ENCODE measurements around the gene ARHGEF4.
A peak's percentile ranks its signal among the peaks of the same experiment; 100 is the strongest.

Gene ARHGEF4, protein sequence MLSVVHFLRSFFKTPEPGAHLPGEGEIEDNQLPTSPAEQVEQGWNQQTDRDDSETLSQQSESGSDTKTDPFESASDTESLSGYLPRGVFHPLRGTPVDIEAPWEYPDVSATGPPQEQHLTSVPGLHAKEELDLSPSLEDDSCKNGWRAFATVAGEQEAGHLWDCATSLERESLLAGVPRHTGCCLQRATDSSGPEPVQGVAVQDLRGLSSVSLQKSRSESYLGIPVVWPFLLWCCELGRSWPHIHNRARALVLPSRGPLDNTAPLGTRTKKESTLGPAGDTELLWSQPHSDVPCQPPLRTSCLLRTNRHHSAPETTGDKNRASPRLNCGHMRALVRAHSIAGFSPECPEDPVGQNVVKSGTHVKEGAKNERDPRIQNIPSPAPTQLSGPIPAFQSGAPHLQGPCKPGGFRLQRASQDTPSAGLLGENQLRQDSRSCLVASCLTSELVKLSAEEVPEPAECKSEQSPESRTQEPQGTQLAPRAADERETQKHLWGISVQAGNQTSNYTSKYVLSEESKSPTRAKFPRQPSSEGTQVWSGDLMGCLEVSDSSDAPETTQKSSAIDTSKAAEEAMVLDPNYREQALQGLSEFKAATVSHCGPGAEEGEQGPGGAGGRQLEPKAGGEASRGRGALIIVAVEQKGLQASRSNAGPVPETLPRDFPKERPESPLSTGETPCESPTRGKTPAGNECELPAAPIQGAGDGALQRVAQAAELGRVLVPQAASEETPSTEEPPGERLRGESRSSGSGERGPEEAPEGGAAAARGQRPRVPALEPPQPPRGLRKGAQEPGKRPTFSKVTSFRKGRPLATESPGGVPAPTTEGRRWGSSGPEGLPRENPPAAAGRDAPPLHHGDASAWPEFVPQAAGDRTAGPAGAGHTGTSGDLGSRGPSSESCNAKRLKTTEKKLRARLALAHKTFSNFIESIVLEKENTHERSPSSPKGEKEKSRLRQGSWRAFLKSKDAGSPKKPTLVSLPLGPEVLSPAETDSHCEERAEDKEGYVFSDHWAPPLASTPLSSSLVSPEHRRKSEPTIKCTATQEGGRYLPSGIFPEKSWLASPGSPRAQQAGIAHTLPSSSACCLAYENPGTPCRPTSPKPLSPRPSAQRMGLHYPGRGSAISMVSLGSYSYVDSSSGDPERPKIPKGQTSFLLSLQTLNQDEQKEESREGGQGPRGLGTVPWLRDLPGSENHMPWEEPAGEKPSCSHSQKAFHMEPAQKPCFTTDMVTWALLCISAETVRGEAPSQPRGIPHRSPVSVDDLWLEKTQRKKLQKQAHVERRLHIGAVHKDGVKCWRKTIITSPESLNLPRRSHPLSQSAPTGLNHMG (N-terminal part only)

DNA sequence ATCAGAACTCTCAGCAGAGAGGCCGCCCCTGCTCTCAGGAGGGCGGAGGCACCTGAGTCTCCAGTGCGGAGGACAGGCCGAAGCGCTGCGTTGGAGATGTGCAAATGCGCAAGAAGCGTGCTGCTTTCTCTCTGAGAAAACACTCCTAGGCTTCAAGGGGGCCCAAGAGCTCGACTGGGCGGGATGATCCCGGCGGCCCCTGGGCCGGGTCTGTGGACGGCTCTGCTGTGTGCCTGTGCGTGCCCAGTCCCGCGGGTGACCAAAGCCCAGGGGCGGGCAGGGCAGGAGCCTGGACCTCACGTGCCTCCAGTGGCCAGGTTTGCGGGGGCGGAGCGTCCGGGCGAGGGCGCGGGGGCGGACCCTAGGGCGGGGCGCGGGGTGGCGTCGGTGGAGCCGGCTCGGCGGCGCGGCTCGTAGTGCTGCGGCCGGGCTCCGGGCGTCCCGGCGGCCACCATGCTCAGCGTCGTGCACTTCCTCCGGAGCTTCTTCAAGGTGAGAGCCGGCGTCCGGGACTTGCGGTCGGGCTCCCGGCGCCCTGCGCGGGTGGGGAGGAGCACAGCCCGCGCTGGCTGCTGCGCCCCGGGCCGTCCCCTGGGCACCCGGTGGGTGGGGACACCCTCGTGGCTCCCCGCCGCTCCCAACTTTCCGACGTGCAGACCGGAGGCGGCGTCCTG lies at the start of gene ARHGEF4:
TSS of gene ARHGEF4 (plus strand) at position 414 of the 674 bp plus-strand sequence. CDS start at position 454, 40 bp downstream.
- no peak for DNase-seq

DNA sequence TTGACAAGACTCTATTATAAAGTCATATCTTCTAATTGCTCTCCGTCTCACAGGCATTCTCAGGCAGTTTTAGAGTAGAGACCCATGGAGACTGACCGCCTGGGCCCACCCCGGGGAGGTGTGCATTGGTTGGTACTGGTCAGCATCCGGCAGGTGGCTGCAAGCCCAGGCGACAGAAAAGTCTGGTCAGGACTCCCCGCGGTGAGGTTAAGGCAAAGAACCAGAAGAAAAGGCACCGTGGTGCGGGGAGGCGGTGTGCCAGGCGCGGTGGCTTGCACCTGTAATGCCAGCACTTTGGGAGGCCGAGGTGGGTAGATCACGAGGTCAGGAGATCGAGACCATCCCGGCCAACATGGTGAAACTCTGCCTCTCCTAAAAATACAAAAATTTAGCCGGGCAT lies 48.9 kb upstream of the ARHGEF4 start:
- DNase-seq = no peak

DNA sequence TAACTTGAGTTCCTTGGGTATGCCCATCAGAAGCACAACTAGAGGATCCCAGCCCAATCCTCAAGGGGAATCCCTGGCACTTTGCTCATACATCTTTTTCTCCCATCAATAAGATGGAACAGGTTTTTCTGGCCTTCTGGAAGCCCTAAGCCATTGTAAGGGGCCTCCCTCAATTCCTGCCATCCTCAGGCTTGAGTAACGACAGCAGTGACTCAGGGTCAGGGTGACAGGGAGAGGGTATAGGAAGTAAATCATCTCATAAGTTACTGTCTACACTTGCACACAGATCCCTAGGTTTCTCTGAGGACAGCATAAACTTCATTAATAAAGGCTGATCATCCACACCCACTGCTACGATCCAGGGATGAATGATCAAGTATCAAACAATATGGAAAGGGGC lies 46.4 kb upstream of the ARHGEF4 start:
- DNase-seq = no peak

DNA sequence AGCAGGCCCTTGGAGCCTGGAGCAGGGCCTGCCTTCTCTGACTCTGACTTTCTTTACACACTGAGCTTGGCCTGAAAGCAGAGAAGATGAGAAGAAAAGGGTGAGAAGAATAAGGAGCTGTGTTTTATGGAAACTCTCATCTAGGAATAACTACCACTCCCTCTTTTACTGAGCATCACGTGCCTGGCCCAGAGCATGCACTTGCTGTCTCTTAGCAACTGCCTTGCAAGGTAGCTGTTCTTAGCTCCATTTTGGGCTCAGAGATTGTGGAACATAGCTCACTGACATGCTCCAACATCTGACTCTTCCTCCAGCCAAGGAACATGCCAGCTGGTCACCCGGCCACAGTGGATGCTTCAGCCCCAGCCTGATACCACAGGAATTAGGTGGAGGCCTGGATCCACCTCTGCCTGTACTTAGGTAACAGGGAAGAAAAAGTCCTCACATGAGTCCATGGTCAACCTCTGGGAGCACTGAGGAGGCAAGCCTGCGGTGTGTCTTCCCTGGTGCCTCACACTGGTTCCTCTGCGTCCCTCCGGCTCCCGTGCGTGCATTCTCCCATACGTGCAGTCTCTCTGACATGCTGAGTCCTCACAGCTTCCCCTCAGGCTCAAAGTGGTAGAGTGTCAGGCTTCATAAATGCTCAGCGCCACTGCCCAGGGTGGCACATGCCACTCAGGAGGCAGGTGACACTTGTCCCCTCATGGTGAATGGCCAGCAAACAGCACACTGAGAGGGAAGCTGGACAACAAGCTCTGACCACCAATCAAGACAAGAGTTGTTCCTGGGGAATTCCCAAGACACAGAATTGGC lies 45.7 kb upstream of the ARHGEF4 start:
- DNase-seq = no peak

DNA sequence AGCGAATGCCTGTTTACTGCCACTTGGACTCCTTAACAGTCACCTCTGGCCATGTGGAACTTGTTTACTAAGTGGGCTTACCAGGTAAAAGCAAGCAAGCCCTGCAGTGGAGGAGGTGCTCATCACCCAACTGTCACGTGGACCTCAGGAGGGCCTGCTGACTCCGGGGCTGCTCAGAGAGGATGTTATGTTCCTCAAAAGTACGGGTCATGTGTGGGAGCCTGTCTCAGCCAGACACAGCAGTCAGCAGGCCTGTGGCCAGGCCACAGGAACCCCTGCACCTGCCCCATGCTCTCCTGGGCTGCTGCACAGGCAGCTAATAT lies 45.1 kb upstream of the ARHGEF4 start:
- DNase-seq = no peak

DNA sequence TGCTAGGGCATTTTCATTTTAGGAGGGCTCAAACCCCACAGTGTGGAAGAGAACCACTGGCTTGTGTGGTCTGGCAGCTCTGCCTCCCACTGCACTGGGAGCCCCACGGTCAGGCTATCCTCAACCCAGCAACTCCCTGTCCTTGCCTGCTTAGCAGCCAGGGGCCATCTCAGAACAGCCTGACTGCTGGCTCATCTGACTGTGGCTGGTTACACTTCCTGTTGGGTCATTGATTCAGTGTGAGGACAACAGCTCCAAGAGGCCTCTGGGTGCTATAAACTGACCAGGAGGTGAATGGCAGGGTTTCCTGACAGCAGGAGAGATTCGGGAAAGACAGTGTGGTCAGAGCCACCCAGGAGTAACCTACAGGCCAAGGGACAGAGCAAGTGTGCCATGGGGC lies 41.3 kb upstream of the ARHGEF4 start:
- no peak for DNase-seq

DNA sequence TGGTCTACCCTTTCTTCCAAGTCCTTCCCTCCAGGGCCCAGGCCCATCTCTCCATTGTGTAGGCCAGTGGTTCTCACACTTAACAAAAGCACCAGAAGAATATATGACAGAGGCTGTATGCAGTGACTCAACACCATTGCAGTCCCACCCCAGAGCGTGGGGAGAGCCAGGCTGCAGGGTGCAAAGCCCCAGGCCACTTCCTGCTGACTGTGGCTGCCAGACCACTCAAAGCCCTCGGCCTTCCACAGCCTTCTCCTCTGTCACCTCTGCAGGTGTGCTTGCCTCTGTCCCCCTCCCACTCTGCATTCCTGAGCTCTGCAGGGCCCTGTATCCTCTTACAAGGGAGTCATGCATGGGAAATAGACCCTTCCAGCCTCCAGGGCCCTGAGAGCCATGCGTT lies 40.4 kb upstream of the ARHGEF4 start:
- DNase-seq = no peak

DNA sequence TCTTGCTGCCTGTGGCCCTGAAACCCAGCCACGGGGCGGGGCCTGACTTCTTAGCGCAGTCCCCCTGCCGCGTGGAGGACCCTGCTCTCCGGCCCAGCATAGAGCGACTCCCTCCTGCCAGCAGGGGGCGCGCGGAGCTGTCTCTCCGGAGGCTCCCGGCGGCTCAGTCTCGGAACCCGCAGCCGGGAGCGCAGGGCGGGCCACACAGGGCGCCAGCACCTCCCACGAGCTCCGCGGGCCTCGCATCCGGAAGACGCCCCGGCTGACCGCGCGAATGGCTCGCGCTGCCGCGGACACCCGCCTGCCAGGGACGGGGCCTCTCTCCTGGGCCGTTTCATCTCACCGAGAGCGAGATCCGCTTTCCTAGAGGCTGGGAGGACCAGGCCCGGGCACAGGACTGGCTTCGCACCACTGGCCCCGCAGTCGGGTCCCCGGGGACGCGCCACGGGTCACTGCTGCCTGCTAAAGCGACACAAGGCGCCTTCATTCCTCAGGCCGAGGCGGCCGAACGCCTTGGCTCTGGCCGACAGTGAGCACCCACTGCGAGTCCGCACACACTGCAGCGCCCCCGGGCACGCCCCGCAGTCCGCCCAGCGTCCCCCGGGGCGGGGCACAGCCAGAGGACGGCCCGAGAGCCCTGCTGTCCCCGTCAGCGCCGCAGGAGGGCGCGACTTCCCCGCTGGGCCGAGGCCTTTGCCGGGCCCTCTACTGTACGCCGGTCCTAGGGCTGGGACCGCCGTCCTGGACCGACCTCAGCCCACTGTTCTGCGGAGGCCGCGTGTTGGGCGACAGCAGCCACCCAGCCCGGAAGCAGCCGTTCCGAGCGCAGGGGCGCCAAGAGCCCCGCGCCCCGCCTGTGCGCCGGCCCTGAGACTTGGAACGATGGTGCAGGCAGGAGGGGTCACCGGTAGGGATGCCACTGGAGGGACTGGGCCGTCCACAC lies 39.0 kb upstream of the ARHGEF4 start:
- DNase-seq = peak; percentile 86

DNA sequence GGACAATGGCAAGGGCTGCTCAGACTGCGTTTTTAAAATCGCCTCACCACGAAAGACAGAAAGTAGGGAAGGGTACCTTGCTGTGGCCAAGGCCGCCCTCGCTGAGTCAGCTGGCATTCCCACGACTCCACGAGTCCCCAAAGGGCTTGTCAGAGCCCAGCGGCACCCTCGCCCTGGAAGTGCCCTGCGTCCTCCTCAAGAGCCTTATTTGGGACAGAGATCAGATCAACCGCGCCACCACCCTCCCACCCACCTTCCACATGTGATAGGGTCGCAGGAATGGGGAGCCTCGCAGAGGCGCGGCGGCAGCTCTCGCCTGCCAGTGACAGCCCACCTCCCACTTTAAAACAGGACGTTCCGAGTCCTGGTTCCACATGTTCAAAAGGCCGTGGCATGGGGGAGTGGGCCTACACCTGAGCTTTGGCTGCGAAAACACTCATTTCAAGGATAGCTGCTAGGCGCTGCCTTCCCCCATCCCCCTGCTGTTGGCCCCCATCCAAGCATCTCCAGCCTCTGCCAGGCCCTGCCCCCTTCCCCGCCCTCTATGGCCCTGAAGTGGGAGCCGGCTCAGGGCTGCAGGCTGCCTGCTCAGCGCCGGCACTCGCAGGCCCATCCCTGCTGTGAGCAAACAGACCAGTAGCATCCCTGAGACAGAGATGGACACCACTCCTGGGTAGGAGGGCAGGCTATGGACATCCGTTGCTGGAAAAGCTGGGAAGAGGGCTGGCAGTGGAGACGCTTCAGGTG lies 38.1 kb upstream of the ARHGEF4 start:
- DNase-seq = peak; percentile 28

DNA sequence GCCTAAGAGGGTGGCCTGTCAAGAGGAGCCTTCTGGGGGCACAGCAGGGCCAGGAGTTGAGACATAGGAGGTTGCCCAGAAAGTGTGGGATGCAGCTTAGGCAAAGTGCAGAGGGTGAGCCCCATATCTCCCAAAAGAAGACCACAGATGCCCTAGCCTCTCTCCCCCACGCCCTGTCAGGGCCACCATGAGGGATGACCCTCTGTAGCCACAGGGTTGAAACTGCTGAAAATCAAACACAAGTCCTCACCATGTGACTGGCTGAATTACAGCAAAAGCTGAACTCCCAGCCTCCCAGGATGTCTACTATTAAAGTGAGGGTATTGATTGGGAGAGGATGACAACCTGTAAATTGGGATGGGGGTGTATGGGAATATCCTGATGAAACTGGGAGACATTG lies 37.4 kb upstream of the ARHGEF4 start:
- no peak for DNase-seq

DNA sequence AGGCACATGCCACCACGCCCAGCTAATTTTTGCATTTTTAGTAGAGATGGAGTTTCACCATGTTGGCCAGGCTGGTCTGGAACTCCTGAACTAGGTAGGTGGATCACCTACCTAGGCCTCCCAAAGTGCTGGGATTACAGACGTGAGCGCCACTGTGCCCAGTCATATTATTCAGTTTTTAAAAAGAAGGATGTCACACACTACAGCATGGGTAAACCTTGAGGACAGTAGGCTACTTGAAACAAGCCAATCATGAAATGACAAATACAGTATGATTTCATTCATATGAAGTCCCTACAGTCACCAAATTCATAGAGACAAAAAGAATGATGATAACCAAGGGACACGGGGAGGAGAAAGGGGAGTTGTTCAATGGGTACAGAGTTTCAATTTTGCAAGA lies 31.1 kb upstream of the ARHGEF4 start:
- no peak for DNase-seq

DNA sequence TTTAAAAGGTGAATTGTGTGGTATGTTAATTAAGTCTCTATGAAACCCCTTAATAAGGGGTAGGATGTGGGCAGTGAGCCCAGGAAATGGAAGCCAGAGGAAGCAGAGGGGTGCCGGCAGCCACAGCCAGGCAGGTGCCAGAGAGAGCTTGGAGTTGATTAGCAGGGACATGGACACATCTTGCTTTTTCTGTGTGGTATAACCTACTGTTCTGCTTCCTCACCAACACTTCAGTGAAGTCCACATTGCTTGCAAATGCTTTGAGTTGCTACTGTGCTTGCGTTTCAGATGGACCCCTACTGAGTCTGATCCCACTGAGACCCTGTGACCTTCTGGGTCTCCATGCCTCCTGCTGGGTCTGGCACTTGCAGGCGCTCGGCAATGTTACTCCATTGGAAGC lies 30.3 kb upstream of the ARHGEF4 start:
- no peak for DNase-seq

DNA sequence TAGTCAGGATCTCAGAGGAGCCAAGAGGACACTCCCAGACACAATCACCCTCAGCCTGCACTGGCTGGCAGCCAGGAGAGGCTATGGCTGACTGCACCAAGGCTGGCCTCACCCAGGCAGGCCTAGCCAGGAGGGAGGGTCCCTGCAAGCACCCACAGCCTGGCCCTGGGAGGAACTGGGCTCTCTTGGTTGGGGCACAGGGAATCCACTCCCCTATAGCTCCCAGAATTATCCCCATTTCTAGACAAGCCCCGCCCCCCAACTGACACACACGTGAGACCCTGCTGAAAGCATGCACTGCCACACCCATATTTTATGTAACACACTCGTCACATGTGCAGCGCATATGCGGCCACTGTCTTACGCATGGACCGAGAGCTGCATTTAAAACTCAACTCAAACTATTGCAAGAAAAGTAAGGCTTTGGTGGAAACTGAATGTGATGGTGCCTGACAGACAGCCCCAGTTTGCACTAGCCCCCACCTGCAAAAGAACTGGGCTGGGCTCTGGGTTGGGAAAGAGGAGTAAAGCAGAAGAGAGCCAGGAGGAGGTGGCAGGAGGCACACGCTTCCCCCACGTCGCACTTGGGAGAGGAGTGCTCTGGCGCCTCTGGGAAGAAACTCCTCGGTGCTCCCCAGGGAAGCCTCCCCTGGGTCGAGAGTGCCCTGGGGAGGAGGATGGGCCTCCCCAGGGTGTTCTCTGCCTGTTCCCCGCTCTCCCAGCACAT lies 28.9 kb upstream of the ARHGEF4 start:
- DNase-seq = no peak

DNA sequence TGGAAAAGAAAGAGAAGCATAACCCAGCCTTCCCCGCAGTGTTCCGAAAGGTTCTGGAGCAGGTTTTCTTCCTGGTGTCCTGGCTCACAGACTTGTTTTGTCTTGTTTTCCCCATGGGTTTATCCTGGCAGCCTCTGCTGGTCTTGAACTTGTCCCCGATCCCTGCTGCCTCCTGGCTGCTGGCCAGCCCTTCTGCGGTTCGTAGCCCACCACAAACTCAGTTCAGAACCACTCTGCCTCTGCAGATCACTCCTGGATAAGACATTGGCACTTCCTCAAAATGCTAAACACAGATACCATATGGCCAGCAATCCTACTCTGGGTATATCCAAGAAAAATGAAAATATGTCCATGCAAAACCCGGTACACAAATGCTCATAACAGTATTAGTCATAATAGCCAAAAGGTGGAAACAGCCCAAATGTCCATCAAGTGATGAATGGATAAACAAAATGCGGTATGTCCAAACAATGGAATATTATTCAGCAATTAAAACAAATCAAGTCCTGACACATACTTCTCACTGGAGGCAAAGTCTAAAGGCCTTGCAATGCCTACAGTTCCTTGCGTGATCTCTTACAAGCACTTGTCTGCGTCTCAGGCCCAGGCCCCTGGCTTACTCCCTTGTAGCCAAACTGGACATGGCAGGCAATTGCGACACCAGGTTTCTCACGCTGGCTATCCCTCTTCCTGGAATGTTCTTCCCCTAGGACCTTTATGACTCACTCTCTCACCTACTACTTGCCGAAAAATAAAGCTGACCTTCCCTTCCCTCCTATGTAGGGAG lies 28.0 kb upstream of the ARHGEF4 start:
- DNase-seq = no peak

DNA sequence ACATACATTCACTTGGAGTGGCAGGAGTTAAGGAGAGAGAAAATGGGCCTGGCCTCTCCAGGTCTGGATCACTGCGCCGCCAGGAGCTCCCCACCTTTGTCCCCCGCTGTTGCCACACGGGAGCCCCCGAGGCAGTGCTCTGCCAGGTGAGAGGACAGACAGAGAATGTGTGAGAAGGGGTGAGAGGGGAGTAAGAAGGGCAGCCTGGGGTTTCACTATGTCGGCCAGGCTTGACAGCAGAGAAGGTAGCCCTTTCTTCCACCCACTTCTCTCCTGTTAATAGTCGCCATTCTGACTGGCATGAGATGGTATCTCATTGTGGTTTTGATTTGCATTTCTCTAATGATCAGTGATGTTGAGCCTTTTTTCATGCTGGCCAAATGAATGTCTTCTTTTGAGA lies 26.2 kb upstream of the ARHGEF4 start:
- DNase-seq = no peak

DNA sequence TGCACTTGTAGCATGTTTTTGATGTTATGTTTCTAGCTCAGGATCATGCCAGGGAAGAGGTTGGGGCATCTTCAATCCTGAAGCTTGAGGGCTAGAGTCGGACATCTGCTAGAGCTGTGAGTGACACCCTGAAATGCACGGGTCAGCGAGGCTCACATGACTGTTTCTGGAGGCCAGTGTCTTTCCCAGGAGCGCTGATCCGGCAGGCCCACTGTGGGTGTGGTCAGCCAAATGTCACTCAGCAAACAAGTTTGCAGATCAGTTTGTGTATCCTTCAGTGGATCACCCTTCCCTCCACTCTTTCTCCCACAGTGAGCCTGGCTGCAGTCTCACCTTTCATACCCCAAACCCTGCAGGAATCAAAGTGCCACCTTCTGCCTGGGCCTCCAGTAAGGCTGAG lies 23.0 kb upstream of the ARHGEF4 start:
- DNase-seq = no peak

DNA sequence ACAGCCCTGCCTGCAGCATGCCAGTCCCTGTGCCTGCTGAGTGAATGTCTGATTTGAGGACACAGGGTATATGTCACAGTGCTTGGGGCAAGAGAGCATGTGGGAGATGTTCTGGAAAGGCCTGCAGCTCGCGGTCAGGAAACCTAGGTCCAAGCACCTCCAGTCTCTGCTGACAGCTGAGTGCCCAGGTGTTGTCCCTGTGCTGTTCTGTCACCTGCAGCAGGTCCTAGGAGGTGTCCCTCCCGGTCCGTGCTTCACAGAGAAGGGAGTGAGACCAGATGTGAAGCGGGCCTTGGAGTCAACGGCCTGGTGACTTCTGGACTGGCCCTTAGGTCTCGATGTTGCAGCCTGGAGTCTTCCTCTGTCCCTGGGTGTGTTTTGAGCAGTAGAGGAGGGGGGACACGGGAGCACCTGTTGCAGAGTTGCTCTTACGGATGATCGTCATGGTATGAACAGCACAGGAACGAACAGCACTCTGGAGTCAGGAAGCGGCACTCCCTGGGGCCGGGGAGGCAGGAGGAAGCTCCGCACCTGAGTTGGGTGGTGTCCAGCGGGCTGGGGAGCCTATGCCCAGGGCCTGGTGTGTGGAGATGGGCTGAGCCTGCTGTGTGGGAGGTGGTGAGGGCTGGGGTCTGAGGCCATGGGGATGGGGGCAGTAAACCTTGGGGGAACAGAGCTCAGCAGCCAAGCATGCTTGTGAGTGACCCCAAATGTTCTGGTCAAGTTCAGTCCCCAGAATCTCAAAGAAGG lies 21.6 kb upstream of the ARHGEF4 start:
- no peak for DNase-seq

DNA sequence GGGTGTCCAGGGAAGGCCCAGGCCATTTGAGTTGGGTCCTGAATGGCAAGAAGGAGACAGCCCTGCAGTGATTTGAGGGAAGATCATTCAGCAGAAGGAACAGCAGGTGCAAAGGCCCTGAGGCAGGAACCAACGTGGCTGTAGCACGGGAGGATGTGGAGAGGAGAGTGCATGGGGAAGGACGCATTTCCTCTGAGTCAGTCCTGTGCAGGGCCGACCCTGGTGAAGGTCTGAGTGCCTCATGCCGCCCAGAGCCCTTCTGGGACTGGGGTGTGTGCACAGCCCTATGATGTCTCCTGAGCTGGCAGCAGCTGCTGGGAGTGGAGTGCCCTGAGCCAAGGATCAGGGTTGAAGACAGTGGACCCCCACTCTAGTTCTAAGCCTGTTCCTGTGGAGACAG lies 17.9 kb upstream of the ARHGEF4 start:
- no peak for DNase-seq

Measured in NCI-H1436 (cell line).